ENCODE results near the gene ADAMTS14. TPM values are rescaled to one million over a fixed set of nuclear protein-coding genes. Genes with fewer than 3 reads are reported as not detected.

Gene ADAMTS14
- total RNA-seq, 1 experiment from 2014 or later: 0.14 TPM

GRCh38 chr10:70730955-70731354 is 58.6 kb downstream of the ADAMTS14 start:
- Mint-ChIP-seq H3K9me3 (ENCODE audit: low read depth, unreplicated experiment) (no peaks in the 10 kb centered on the region), H3K27me3 (ENCODE audit: unreplicated experiment) (peaks cover 98% of the 10 kb centered on the region), H3K4me3 (ENCODE audit: low read depth, unreplicated experiment) (no peak overlapping the region), H3K4me1 (ENCODE audit: low read depth, unreplicated experiment) (no peaks in the 10 kb centered on the region), H3K27ac (ENCODE audit: unreplicated experiment) (no peak overlapping the region), H3K36me3 (ENCODE audit: insufficient read depth, unreplicated experiment) (no peaks in the 10 kb centered on the region)
- BruUV-seq (replicated peaks): no TSS peak
- CTCF ChIA-PET: interaction anchor here (0.7 kb wide), 1 partner anchor 81 kb away, joined by 4 read pairs; no protein-coding TSS in a partner anchor
- intact Hi-C loops (cut with micrococcal nuclease; ENCODE audit: unreplicated experiment): no loop called here
- no peak for TF ChIP-seq CTCF (IDR thresholded peaks at IDR 0.05; ENCODE audit: unreplicated experiment)
- DNase-seq: no peak

- intact Hi-C loops (cut with micrococcal nuclease; ENCODE audit: unreplicated experiment): no loop called here
- H3K27me3 Mint-ChIP-seq (ENCODE audit: unreplicated experiment): peaks cover 98% of the 10 kb centered on the region
- H3K36me3 Mint-ChIP-seq (ENCODE audit: insufficient read depth, unreplicated experiment): no peaks in the 10 kb centered on the region
- no peak overlapping the region for H3K27ac Mint-ChIP-seq (ENCODE audit: unreplicated experiment)
- no peak overlapping the region for H3K4me3 Mint-ChIP-seq (ENCODE audit: low read depth, unreplicated experiment)
- no peaks in the 10 kb centered on the region for H3K4me1 Mint-ChIP-seq (ENCODE audit: low read depth, unreplicated experiment)
- BruUV-seq (replicated peaks): no TSS peak
- CTCF ChIA-PET: no interaction called here
- no peak for TF ChIP-seq CTCF (IDR thresholded peaks at IDR 0.05; ENCODE audit: unreplicated experiment)
- H3K9me3 Mint-ChIP-seq (ENCODE audit: low read depth, unreplicated experiment): no peaks in the 10 kb centered on the region
- DNase-seq: no peak
Observed at GRCh38 chr10:70732569-70732968, 60.3 kb downstream of the ADAMTS14 start.

GRCh38 chr10:70733051-70733450 is 60.7 kb downstream of the ADAMTS14 start:
- no peak for TF ChIP-seq CTCF (IDR thresholded peaks at IDR 0.05; ENCODE audit: unreplicated experiment)
- peaks cover 100% of the 10 kb centered on the region for H3K27me3 Mint-ChIP-seq (ENCODE audit: unreplicated experiment)
- intact Hi-C loops (cut with micrococcal nuclease; ENCODE audit: unreplicated experiment): no loop called here
- no TSS peak for BruUV-seq (replicated peaks)
- CTCF ChIA-PET: no interaction called here
- H3K36me3 Mint-ChIP-seq (ENCODE audit: insufficient read depth, unreplicated experiment): no peaks in the 10 kb centered on the region
- H3K9me3 Mint-ChIP-seq (ENCODE audit: low read depth, unreplicated experiment): no peaks in the 10 kb centered on the region
- no peak overlapping the region for H3K4me3 Mint-ChIP-seq (ENCODE audit: low read depth, unreplicated experiment)
- DNase-seq: no peak
- H3K27ac Mint-ChIP-seq (ENCODE audit: unreplicated experiment): no peak overlapping the region
- no peaks in the 10 kb centered on the region for H3K4me1 Mint-ChIP-seq (ENCODE audit: low read depth, unreplicated experiment)

- no peaks in the 10 kb centered on the region for H3K36me3 Mint-ChIP-seq (ENCODE audit: insufficient read depth, unreplicated experiment)
Observed at GRCh38 chr10:70735161-70735560, 62.9 kb downstream of the ADAMTS14 start.

More at GRCh38 chr10:70735161-70735560, 62.9 kb downstream of the ADAMTS14 start:
- Mint-ChIP-seq H3K27ac (ENCODE audit: unreplicated experiment) (no peak overlapping the region), H3K4me1 (ENCODE audit: low read depth, unreplicated experiment) (no peaks in the 10 kb centered on the region), H3K4me3 (ENCODE audit: low read depth, unreplicated experiment) (no peak overlapping the region), H3K9me3 (ENCODE audit: low read depth, unreplicated experiment) (no peaks in the 10 kb centered on the region), H3K27me3 (ENCODE audit: unreplicated experiment) (peaks cover 100% of the 10 kb centered on the region)
- no peak for DNase-seq
- no TSS peak for BruUV-seq (replicated peaks)
- CTCF ChIA-PET: interaction anchor here (0.5 kb wide), 1 partner anchor 276 kb away, joined by 5 read pairs; no protein-coding TSS in a partner anchor
- no peak for TF ChIP-seq CTCF (IDR thresholded peaks at IDR 0.05; ENCODE audit: unreplicated experiment)
- intact Hi-C loops (cut with micrococcal nuclease; ENCODE audit: unreplicated experiment): no loop called here
